Neural cell (in vitro differentiated cells): ENCODE results near the gene TRIP6. TPM values are rescaled to one million over a fixed set of nuclear protein-coding genes. Genes with fewer than 3 reads are reported as not detected.
A peak's percentile ranks its signal among the peaks of the same experiment; 100 is the strongest.

Source experiments
- H2AFZ ChIP-seq: fragments of 200-600, 300-800 bp; sonication (generic), shearing (Covaris generic); 2 replicates; pipeline ENCODE4 v1.6.0; 2014; ENCODE audit warnings: low read depth, mild to moderate bottlenecking, antibody characterized with exemption, low read length, moderate library complexity
- H3F3A ChIP-seq: fragments of 200-600 bp; shearing (Covaris generic); 2 replicates; pipeline ENCODE4 v1.6.1; 2016; ENCODE audit warnings: mild to moderate bottlenecking, moderate library complexity, mixed read lengths, antibody characterized with exemption, low read length; ENCODE audit not compliant: insufficient read depth, poor library complexity, severe bottlenecking
- H3K27ac ChIP-seq: fragments of 200-600, 300-800 bp; sonication (generic), shearing (Covaris generic); 2 replicates; pipeline ENCODE4 v1.5.1; 2014; ENCODE audit warnings: mild to moderate bottlenecking, low read length, moderate library complexity
- H3K27me3 ChIP-seq: fragments of 300-800, 200-600 bp; sonication (generic), shearing (Covaris generic); 2 replicates; pipeline ENCODE4 v1.6.0; 2014; ENCODE audit warnings: mild to moderate bottlenecking, low read depth, low read length, moderate library complexity; ENCODE audit not compliant: insufficient read depth
- H3K36me3 ChIP-seq: fragments of 300-800, 200-600 bp; sonication (generic), shearing (Covaris generic); 2 replicates; pipeline ENCODE4 v1.5.1; 2014; ENCODE audit warnings: mild to moderate bottlenecking, antibody characterized with exemption, low read length, moderate library complexity; ENCODE audit not compliant: insufficient read depth
- H3K4me2 ChIP-seq: fragments of 300-800, 200-600 bp; sonication (generic), shearing (Covaris generic); 2 replicates; pipeline ENCODE4 v1.6.0; 2014; ENCODE audit warnings: mild to moderate bottlenecking, low read length
- H3K4me3 ChIP-seq: fragments of 300-800, 200-600 bp; sonication (generic), shearing (Covaris generic); 2 replicates; pipeline ENCODE4 v1.5.1; 2014; ENCODE audit warnings: mild to moderate bottlenecking, low read length, moderate library complexity
- H3K79me2 ChIP-seq: fragments of 200-600 bp; shearing (Covaris generic); replicated peaks from 2 replicates; pipeline ENCODE4 v1.6.0; 2014; ENCODE audit warnings: mild to moderate bottlenecking, low read length, moderate library complexity; ENCODE audit not compliant: insufficient read depth
- H3K9ac ChIP-seq: fragments of 300-800, 200-600 bp; sonication (generic), shearing (Covaris generic); 2 replicates; pipeline ENCODE4 v1.6.1; 2016; ENCODE audit warnings: mild to moderate bottlenecking, low read length, mixed read lengths
- H3K9me2 ChIP-seq: fragments of 200-600 bp; shearing (Covaris generic); 2 replicates; pipeline ENCODE4 v1.6.1; 2016; ENCODE audit warnings: mild to moderate bottlenecking, low read length, mixed read lengths; ENCODE audit not compliant: insufficient read depth
- H3K9me3 ChIP-seq: fragments of 200-600, 300-800 bp; sonication (generic), shearing (Covaris generic); 2 replicates; pipeline ENCODE4 v1.6.1; 2016; ENCODE audit warnings: mild to moderate bottlenecking, mixed run types, low read length, moderate library complexity, mixed read lengths
- H4K20me1 ChIP-seq: fragments of 200-600 bp; shearing (Covaris generic); 2 replicates; pipeline ENCODE4 v1.6.1; 2016; ENCODE audit warnings: mild to moderate bottlenecking, mixed run types; ENCODE audit not compliant: insufficient read depth
- CTCF ChIP-seq: fragments of 450-650 bp; IDR thresholded peaks from 2 replicates; pipeline ENCODE4 v1.5.1; 2014; ENCODE audit warnings: antibody characterized with exemption, mild to moderate bottlenecking, moderate library complexity; ENCODE audit not compliant: poor library complexity, severe bottlenecking
- EP300 ChIP-seq: fragments of 450-650 bp; conservative IDR thresholded peaks from 2 replicates; pipeline ENCODE4 v1.6.1; 2014; ENCODE audit warnings: antibody characterized with exemption, mild to moderate bottlenecking, moderate library complexity; ENCODE audit not compliant: poor library complexity, severe bottlenecking
- EZH2 ChIP-seq: fragments of 200-600, 300-800 bp; shearing (Covaris generic), sonication (generic); IDR thresholded peaks from 2 replicates; pipeline ENCODE4 v1.6.1; 2014; ENCODE audit warnings: antibody characterized with exemption, low read length, borderline replicate concordance, mild to moderate bottlenecking; ENCODE audit not compliant: insufficient read depth, poor library complexity, severe bottlenecking
- MXI1 ChIP-seq: fragments of 450-650 bp; conservative IDR thresholded peaks from 2 replicates; pipeline ENCODE4 v1.6.1; 2014; ENCODE audit warnings: antibody characterized with exemption, mild to moderate bottlenecking; ENCODE audit not compliant: poor library complexity, severe bottlenecking
- POLR2AphosphoS5 ChIP-seq: IDR thresholded peaks from 2 replicates; pipeline ENCODE4 v1.6.1; 2012
- RAD21 ChIP-seq: fragments of 450-650 bp; conservative IDR thresholded peaks from 2 replicates; pipeline ENCODE4 v1.6.1; 2014; ENCODE audit warnings: antibody characterized with exemption, mild to moderate bottlenecking, moderate library complexity
- SMC3 ChIP-seq: fragments of 450-650 bp; conservative IDR thresholded peaks from 2 replicates; pipeline ENCODE4 v1.6.1; 2014; ENCODE audit warnings: antibody characterized with exemption, mild to moderate bottlenecking, moderate library complexity; ENCODE audit not compliant: poor library complexity
- TAF1 ChIP-seq: IDR thresholded peaks from 2 replicates; pipeline ENCODE4 v1.6.1; 2012; ENCODE audit warnings: low read depth
- polyA plus RNA-seq: library from polyadenylated mRNA; depleted of rRNA; stranded (reverse); fragments of >200 nt; gene quantifications from 2 replicates; pipeline ENCODE4 v1.2.3, GENCODE V29; 2014
- TF ChIP-seq, protein P1 (sequence below): IDR thresholded peaks from 2 replicates; pipeline ENCODE4 v1.6.1; 2012; ENCODE audit warnings: borderline replicate concordance

TRIP6 gene
- polyA plus RNA-seq, 1 donor from 2014 or later: 2.1 TPM

DNA sequence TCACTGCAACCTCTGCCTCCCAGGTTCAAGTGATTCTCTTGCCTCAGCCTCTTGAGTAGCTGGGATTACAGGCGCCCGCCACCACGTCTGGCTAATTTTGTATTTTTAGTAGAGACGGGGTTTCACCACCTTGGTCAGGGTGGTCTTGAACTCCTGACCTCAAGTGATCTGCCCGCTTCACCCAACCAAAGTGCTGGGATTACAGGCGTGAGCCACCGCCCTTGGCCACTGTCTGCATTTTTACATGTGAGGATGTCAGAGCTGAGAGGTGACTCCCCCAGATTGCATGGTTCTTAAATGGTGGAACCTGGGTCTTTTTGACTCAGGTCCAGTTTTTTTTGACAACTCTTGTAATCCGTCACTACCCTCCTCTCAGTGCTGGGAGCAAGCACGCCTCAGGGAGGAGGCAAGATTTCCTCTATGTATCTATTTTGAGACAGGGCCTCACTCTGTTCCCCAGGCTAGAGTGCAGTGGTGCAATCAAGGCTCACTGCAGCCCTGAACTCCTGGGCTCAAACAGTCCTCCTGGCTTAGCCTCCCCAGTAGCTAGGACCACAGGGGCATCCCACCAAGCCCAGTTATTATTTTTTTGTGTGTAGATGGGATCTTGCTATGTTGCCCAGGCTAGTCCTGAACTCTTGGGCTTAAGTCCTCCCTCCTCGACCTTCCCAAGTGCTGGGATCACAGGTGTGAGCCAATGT lies 6.6 kb downstream of the TRIP6 start:
- Histone ChIP-seq H3K4me2 (peak overlapping the region; percentile 91), H3K36me3 (no peaks in the 10 kb centered on the region), H3F3A (no peaks in the 10 kb centered on the region), H3K79me2 (peaks cover 38% of the 10 kb centered on the region), H3K9me2 (no peaks in the 10 kb centered on the region), H3K9me3 (no peaks in the 10 kb centered on the region), H3K4me3 (peak overlapping the region; percentile 95), H4K20me1 (no peaks in the 10 kb centered on the region), H3K27me3 (no peaks in the 10 kb centered on the region), H3K9ac (peak overlapping the region; percentile 99), H3K27ac (peak overlapping the region; percentile 99), H2AFZ (peak overlapping the region; percentile 99)
- TF ChIP-seq CTCF (no peak), POLR2AphosphoS5 (no peak), TAF1 (no peak), SMC3 (no peak), EZH2 (no peak), EP300 (no peak), RAD21 (no peak), MXI1 (no peak)
- TF ChIP-seq, protein P1, sequence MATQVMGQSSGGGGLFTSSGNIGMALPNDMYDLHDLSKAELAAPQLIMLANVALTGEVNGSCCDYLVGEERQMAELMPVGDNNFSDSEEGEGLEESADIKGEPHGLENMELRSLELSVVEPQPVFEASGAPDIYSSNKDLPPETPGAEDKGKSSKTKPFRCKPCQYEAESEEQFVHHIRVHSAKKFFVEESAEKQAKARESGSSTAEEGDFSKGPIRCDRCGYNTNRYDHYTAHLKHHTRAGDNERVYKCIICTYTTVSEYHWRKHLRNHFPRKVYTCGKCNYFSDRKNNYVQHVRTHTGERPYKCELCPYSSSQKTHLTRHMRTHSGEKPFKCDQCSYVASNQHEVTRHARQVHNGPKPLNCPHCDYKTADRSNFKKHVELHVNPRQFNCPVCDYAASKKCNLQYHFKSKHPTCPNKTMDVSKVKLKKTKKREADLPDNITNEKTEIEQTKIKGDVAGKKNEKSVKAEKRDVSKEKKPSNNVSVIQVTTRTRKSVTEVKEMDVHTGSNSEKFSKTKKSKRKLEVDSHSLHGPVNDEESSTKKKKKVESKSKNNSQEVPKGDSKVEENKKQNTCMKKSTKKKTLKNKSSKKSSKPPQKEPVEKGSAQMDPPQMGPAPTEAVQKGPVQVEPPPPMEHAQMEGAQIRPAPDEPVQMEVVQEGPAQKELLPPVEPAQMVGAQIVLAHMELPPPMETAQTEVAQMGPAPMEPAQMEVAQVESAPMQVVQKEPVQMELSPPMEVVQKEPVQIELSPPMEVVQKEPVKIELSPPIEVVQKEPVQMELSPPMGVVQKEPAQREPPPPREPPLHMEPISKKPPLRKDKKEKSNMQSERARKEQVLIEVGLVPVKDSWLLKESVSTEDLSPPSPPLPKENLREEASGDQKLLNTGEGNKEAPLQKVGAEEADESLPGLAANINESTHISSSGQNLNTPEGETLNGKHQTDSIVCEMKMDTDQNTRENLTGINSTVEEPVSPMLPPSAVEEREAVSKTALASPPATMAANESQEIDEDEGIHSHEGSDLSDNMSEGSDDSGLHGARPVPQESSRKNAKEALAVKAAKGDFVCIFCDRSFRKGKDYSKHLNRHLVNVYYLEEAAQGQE: no peak

GRCh38 chr7:100874300-100874576 lies 7.1 kb downstream of the TRIP6 start:
- H3K27me3 ChIP-seq: no peaks in the 10 kb centered on the region
- H2AFZ ChIP-seq: peak overlapping the region; percentile 99
- no peaks in the 10 kb centered on the region for H3K36me3 ChIP-seq
- TF ChIP-seq EZH2: no peak
- TF ChIP-seq TAF1: no peak
- no peak for TF ChIP-seq RAD21
- TF ChIP-seq CTCF: no peak
- TF ChIP-seq MXI1: no peak
- no peak for TF ChIP-seq POLR2AphosphoS5
- TF ChIP-seq, protein P1: no peak
- no peak for TF ChIP-seq EP300
- peak overlapping the region; percentile 91 for H3K4me2 ChIP-seq
- H4K20me1 ChIP-seq: no peaks in the 10 kb centered on the region
- peaks cover 42% of the 10 kb centered on the region for H3K79me2 ChIP-seq
- H3K4me3 ChIP-seq: peak overlapping the region; percentile 95
- peak overlapping the region; percentile 99 for H3K9ac ChIP-seq
- no peaks in the 10 kb centered on the region for H3K9me2 ChIP-seq
- H3K27ac ChIP-seq: peak overlapping the region; percentile 99
- no peaks in the 10 kb centered on the region for H3K9me3 ChIP-seq
- H3F3A ChIP-seq: no peaks in the 10 kb centered on the region
